HG03159 (cell line): ENCODE data around the gene VRK2.
"Not testable (repeated sequence)": the region's sequence is repeated elsewhere in the genome, so short reads cannot be mapped to it uniquely, and the experiment has no call there.

Experiments
- ATAC-seq: cut with Tn5 transposase; IDR thresholded peaks from one replicate; pipeline ENCODE4 v1.9.1; 2021; ENCODE audit warnings: mild to moderate bottlenecking, moderate library complexity; ENCODE audit not compliant: unreplicated experiment

The VRK2 gene

GRCh38 chr2:58106896-58107295 lies 60.3 kb downstream of the VRK2 start:
- no peak for ATAC-seq

GRCh38 chr2:58107803-58108710 lies 61.5 kb downstream of the VRK2 start:
- ATAC-seq = no peak

GRCh38 chr2:58109481-58109880 lies 62.9 kb downstream of the VRK2 start:
- ATAC-seq = no peak

GRCh38 chr2:58110765-58111164 lies 64.2 kb downstream of the VRK2 start:
- no peak for ATAC-seq

GRCh38 chr2:58113563-58113962 lies 67.0 kb downstream of the VRK2 start:
- not testable (repeated sequence) for ATAC-seq

- ATAC-seq = no peak
Measured at GRCh38 chr2:58120626-58121229, 74.1 kb downstream of the VRK2 start.

GRCh38 chr2:58122040-58122439 lies 75.4 kb downstream of the VRK2 start:
- no peak for ATAC-seq

GRCh38 chr2:58122540-58122939 lies 75.9 kb downstream of the VRK2 start:
- ATAC-seq = no peak

GRCh38 chr2:58127111-58127510 lies 80.5 kb downstream of the VRK2 start:
- ATAC-seq = no peak

GRCh38 chr2:58130238-58130637 lies 83.6 kb downstream of the VRK2 start:
- ATAC-seq = no peak

GRCh38 chr2:58131191-58132011 lies 84.8 kb downstream of the VRK2 start:
- no peak for ATAC-seq

GRCh38 chr2:58133395-58133794 lies 86.8 kb downstream of the VRK2 start:
- no peak for ATAC-seq

- ATAC-seq = no peak
Measured at GRCh38 chr2:58135861-58136260, 89.3 kb downstream of the VRK2 start.

- peak; percentile 79 for ATAC-seq
Measured at GRCh38 chr2:58137221-58137620, 90.6 kb downstream of the VRK2 start.

GRCh38 chr2:58137856-58138255 lies 91.2 kb downstream of the VRK2 start:
- no peak for ATAC-seq

GRCh38 chr2:58138396-58139030 lies 91.9 kb downstream of the VRK2 start:
- no peak for ATAC-seq

- ATAC-seq = no peak
Measured at GRCh38 chr2:58140508-58141072, 94.0 kb downstream of the VRK2 start.

GRCh38 chr2:58145769-58146168 lies 99.2 kb downstream of the VRK2 start:
- ATAC-seq = not testable (repeated sequence)

GRCh38 chr2:58146707-58147106 lies 100.1 kb downstream of the VRK2 start:
- no peak for ATAC-seq

GRCh38 chr2:58155160-58155778 lies 108.7 kb downstream of the VRK2 start:
- ATAC-seq = no peak
